ENCODE measurements around the gene STAB2.

DNA sequence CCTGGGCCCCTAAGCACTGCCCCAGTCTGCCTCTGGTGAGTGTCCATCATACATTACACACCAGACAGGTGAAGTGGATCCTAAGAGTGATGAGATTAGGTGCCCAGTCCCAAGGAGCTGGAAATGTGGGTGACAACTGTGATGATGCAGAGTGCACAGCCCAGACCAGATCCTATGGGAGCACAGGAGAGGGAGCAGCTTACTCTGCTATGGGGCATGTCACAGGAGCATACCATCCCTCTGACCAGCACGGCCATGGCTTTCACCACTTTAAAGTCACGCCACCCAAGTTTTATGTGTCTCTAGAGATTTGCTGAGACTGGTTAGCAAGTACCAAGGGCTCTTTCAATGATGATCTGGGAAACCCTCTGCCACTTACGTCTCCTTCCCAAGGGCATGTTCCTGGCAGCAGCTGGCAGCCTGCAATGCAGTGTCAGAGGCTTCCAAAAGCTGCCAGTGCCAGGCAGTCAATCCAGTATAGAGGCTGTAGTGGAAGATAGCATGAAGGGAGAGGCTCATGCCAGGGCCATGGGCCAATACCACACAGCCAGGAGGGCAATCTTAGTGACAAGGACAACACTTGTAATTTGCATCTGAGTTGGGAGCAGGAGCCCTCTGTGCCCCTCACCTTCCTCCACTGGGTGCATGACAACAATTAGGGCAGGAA, 40.2 kb downstream of the STAB2 start:
- TF ChIP-seq POLR2A (IDR thresholded peaks at IDR 0.05) (no peak), CTCF (IDR thresholded peaks at IDR 0.05) (no peak), EP300 (IDR thresholded peaks at IDR 0.05) (no peak)

All from gastroesophageal sphincter (tissue), 3 donors.